WTC11 (cell line): ENCODE measurements around the gene NBEA. TPM values are rescaled to one million over a fixed set of nuclear protein-coding genes. Genes with fewer than 3 reads are reported as not detected.

Source experiments
- ATAC-seq: fragments of 200-7000 bp; cut with Tn5 transposase; 2 replicates; pipeline ENCODE4 v1.10.0; 2021; ENCODE audit warnings: mild to moderate bottlenecking, moderate library complexity
- CTCF ChIA-PET: fragments of 300-600 bp; sonication (Branson Sonifier 250); formaldehyde crosslinking; loops from one replicate; lab custom pipeline; 2021; ENCODE audit warnings: antibody characterized with exemption; lab: Charles Lee
- POLR2A ChIA-PET: fragments of 350-600 bp; sonication (Branson Sonifier 250); formaldehyde crosslinking; loops from one replicate; lab custom pipeline; 2021; ENCODE audit warnings: antibody characterized with exemption; lab: Charles Lee
- DNase-seq: peaks from one replicate; pipeline ENCODE4 v3.0.0; 2021; ENCODE audit warnings: low spot score
- H3K27ac Mint-ChIP-seq: 2 replicates; pipeline ENCODE4 v1.8.0; 2021; ENCODE audit warnings: mixed read lengths
- H3K27me3 Mint-ChIP-seq: 2 replicates; pipeline ENCODE4 v1.8.0; 2021; ENCODE audit warnings: low read depth, mild to moderate bottlenecking, moderate library complexity, mixed read lengths
- H3K36me3 Mint-ChIP-seq: 2 replicates; pipeline ENCODE4 v1.8.0; 2021; ENCODE audit warnings: mixed read lengths
- H3K4me1 Mint-ChIP-seq: 2 replicates; pipeline ENCODE4 v1.8.0; 2022; ENCODE audit warnings: mixed read lengths
- H3K4me3 Mint-ChIP-seq: 2 replicates; pipeline ENCODE4 v1.8.0; 2021; ENCODE audit warnings: mild to moderate bottlenecking, moderate library complexity, mixed read lengths
- H3K9me3 Mint-ChIP-seq: 2 replicates; pipeline ENCODE4 v1.8.0; 2021; ENCODE audit warnings: mixed read lengths
- ESRRA ChIP-seq: sonication (generic); formaldehyde crosslinking; IDR thresholded peaks from 2 replicates; pipeline ENCODE4 v1.8.1; 2022; ENCODE audit warnings: mild to moderate bottlenecking, missing genetic modification reagents, borderline replicate concordance
- FOXP1 ChIP-seq: sonication (generic); formaldehyde crosslinking; IDR thresholded peaks from 2 replicates; pipeline ENCODE4 v1.8.0; 2022; ENCODE audit warnings: missing genetic modification reagents, mild to moderate bottlenecking, moderate library complexity, borderline replicate concordance
- JUN ChIP-seq: sonication (generic); formaldehyde crosslinking; IDR thresholded peaks from 2 replicates; pipeline ENCODE4 v1.8.0; 2023; ENCODE audit warnings: mild to moderate bottlenecking, missing genetic modification reagents
- KAT7 ChIP-seq: sonication (generic); formaldehyde crosslinking; IDR thresholded peaks from 2 replicates; pipeline ENCODE4 v1.8.1; 2023; ENCODE audit warnings: missing genetic modification reagents, mild to moderate bottlenecking, borderline replicate concordance
- NR2C2 ChIP-seq: sonication (generic); formaldehyde crosslinking; IDR thresholded peaks from 2 replicates; pipeline ENCODE4 v1.8.0; 2022; ENCODE audit warnings: mild to moderate bottlenecking, missing genetic modification reagents
- NR3C1 ChIP-seq: sonication (generic); formaldehyde crosslinking; conservative IDR thresholded peaks from 2 replicates; pipeline ENCODE4 v1.8.1; 2023; ENCODE audit warnings: low read depth, mild to moderate bottlenecking, missing genetic modification reagents
- OVOL2 ChIP-seq: fragments of 250-450 bp; sonication (Bioruptor Pico); IDR thresholded peaks from 2 replicates; pipeline ENCODE4 v1.9.0; 2021; ENCODE audit warnings: mild to moderate bottlenecking, borderline replicate concordance
- SMAD4 ChIP-seq: sonication (generic); formaldehyde crosslinking; IDR thresholded peaks from 2 replicates; pipeline ENCODE4 v1.8.0; 2022; ENCODE audit warnings: mild to moderate bottlenecking, missing genetic modification reagents
- ZNF121 ChIP-seq: sonication (generic); formaldehyde crosslinking; IDR thresholded peaks from 2 replicates; pipeline ENCODE4 v1.8.0; 2023; ENCODE audit warnings: missing genetic modification reagents
- ZNF219 ChIP-seq: sonication (generic); formaldehyde crosslinking; IDR thresholded peaks from 2 replicates; pipeline ENCODE4 v1.8.0; 2023; ENCODE audit warnings: missing genetic modification reagents, mild to moderate bottlenecking, borderline replicate concordance
- ZNF317 ChIP-seq: sonication (generic); formaldehyde crosslinking; IDR thresholded peaks from 2 replicates; pipeline ENCODE4 v1.8.1; 2023; ENCODE audit warnings: low read depth, mild to moderate bottlenecking, moderate library complexity, missing genetic modification reagents, borderline replicate concordance
- ZNF396 ChIP-seq: fragments of 250-450 bp; sonication (Bioruptor Pico); IDR thresholded peaks from 2 replicates; pipeline ENCODE4 v1.8.0; 2021; ENCODE audit warnings: mild to moderate bottlenecking, moderate library complexity, borderline replicate concordance
- ZNF671 ChIP-seq: fragments of 250-450 bp; sonication (Bioruptor Pico); IDR thresholded peaks from 2 replicates; pipeline ENCODE4 v1.8.0; 2021; ENCODE audit warnings: mild to moderate bottlenecking
- total RNA-seq: library from RNA; stranded (reverse); gene quantifications from 3 replicates; pipeline ENCODE4 v1.2.3, GENCODE V29; 2021
- TF ChIP-seq, protein P1 (sequence below): fragments of 250-450 bp; sonication (Bioruptor Pico); IDR thresholded peaks from 2 replicates; pipeline ENCODE4 v1.9.0; 2021; ENCODE audit warnings: mild to moderate bottlenecking, borderline replicate concordance
- TF ChIP-seq, protein P2 (sequence below): sonication (generic); formaldehyde crosslinking; IDR thresholded peaks from 2 replicates; pipeline ENCODE4 v1.8.1; 2023; ENCODE audit warnings: mild to moderate bottlenecking, missing genetic modification reagents, borderline replicate concordance
- TF ChIP-seq, protein P3 (sequence below): sonication (generic); formaldehyde crosslinking; IDR thresholded peaks from 2 replicates; pipeline ENCODE4 v1.8.0; 2022; ENCODE audit warnings: mild to moderate bottlenecking, missing genetic modification reagents
- TF ChIP-seq, protein P4 (sequence below): sonication (generic); formaldehyde crosslinking; IDR thresholded peaks from 2 replicates; pipeline ENCODE4 v1.8.0; 2023; ENCODE audit warnings: missing genetic modification reagents
- TF ChIP-seq, protein P5 (sequence below): sonication (generic); formaldehyde crosslinking; IDR thresholded peaks from 2 replicates; pipeline ENCODE4 v1.8.0; 2022; ENCODE audit warnings: mild to moderate bottlenecking, missing genetic modification reagents
- TF ChIP-seq, protein P6 (sequence below): sonication (generic); formaldehyde crosslinking; IDR thresholded peaks from 2 replicates; pipeline ENCODE4 v1.8.0; 2022; ENCODE audit warnings: mild to moderate bottlenecking, missing genetic modification reagents

Gene NBEA
- total RNA-seq, 1 experiment from 2014 or later, result 20.9 TPM

DNA sequence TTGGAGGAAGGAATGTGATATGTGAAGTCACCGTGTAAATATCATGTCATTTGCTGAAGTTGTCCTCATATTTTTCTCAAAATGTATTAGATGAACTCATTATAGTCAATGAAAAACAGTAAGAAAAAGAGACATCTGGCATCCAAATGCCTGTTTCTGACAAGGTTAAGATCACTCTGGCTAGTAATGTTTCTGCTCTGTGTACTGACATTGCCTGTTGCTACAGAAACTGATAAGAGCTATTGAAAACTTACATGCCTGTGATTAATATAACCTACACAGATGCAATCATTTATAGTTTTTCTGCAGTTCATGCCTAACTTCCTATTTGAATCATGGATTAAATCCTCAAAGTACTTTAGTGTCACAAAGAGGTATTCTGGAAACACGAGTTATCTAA is 249.8 kb downstream of the NBEA start:
- Mint-ChIP-seq H3K27me3 (no peaks in the 10 kb centered on the region), H3K9me3 (peaks cover 4% of the 10 kb centered on the region; the same call in 1 of the 2 replicates), H3K4me3 (no peak overlapping the region), H3K36me3 (peaks cover 10% of the 10 kb centered on the region), H3K27ac (no peak overlapping the region), H3K4me1 (no peaks in the 10 kb centered on the region)
- DNase-seq (no peak), ATAC-seq (no peak)
- POLR2A ChIA-PET, result no interaction called here
- TF ChIP-seq ZNF219 (CRISPR knock-in tag) (no peak), NR3C1 (CRISPR knock-in tag) (no peak), ESRRA (CRISPR knock-in tag) (no peak), ZNF671 (CRISPR knock-in tag) (no peak), JUN (CRISPR knock-in tag) (no peak), ZNF396 (CRISPR knock-in tag) (no peak), FOXP1 (no peak), OVOL2 (CRISPR knock-in tag) (no peak), NR2C2 (CRISPR knock-in tag) (no peak), KAT7 (CRISPR knock-in tag) (no peak), ZNF317 (CRISPR knock-in tag) (no peak), ZNF121 (CRISPR knock-in tag) (no peak), SMAD4 (CRISPR knock-in tag) (no peak)
- TF ChIP-seq, protein P1, sequence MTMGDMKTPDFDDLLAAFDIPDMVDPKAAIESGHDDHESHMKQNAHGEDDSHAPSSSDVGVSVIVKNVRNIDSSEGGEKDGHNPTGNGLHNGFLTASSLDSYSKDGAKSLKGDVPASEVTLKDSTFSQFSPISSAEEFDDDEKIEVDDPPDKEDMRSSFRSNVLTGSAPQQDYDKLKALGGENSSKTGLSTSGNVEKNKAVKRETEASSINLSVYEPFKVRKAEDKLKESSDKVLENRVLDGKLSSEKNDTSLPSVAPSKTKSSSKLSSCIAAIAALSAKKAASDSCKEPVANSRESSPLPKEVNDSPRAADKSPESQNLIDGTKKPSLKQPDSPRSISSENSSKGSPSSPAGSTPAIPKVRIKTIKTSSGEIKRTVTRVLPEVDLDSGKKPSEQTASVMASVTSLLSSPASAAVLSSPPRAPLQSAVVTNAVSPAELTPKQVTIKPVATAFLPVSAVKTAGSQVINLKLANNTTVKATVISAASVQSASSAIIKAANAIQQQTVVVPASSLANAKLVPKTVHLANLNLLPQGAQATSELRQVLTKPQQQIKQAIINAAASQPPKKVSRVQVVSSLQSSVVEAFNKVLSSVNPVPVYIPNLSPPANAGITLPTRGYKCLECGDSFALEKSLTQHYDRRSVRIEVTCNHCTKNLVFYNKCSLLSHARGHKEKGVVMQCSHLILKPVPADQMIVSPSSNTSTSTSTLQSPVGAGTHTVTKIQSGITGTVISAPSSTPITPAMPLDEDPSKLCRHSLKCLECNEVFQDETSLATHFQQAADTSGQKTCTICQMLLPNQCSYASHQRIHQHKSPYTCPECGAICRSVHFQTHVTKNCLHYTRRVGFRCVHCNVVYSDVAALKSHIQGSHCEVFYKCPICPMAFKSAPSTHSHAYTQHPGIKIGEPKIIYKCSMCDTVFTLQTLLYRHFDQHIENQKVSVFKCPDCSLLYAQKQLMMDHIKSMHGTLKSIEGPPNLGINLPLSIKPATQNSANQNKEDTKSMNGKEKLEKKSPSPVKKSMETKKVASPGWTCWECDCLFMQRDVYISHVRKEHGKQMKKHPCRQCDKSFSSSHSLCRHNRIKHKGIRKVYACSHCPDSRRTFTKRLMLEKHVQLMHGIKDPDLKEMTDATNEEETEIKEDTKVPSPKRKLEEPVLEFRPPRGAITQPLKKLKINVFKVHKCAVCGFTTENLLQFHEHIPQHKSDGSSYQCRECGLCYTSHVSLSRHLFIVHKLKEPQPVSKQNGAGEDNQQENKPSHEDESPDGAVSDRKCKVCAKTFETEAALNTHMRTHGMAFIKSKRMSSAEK (CRISPR knock-in tag), result no peak
- TF ChIP-seq, protein P2, sequence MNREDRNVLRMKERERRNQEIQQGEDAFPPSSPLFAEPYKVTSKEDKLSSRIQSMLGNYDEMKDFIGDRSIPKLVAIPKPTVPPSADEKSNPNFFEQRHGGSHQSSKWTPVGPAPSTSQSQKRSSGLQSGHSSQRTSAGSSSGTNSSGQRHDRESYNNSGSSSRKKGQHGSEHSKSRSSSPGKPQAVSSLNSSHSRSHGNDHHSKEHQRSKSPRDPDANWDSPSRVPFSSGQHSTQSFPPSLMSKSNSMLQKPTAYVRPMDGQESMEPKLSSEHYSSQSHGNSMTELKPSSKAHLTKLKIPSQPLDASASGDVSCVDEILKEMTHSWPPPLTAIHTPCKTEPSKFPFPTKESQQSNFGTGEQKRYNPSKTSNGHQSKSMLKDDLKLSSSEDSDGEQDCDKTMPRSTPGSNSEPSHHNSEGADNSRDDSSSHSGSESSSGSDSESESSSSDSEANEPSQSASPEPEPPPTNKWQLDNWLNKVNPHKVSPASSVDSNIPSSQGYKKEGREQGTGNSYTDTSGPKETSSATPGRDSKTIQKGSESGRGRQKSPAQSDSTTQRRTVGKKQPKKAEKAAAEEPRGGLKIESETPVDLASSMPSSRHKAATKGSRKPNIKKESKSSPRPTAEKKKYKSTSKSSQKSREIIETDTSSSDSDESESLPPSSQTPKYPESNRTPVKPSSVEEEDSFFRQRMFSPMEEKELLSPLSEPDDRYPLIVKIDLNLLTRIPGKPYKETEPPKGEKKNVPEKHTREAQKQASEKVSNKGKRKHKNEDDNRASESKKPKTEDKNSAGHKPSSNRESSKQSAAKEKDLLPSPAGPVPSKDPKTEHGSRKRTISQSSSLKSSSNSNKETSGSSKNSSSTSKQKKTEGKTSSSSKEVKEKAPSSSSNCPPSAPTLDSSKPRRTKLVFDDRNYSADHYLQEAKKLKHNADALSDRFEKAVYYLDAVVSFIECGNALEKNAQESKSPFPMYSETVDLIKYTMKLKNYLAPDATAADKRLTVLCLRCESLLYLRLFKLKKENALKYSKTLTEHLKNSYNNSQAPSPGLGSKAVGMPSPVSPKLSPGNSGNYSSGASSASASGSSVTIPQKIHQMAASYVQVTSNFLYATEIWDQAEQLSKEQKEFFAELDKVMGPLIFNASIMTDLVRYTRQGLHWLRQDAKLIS, result no peak
- TF ChIP-seq, protein P3, sequence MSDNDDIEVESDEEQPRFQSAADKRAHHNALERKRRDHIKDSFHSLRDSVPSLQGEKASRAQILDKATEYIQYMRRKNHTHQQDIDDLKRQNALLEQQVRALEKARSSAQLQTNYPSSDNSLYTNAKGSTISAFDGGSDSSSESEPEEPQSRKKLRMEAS (CRISPR knock-in tag), result no peak
- TF ChIP-seq, protein P4, sequence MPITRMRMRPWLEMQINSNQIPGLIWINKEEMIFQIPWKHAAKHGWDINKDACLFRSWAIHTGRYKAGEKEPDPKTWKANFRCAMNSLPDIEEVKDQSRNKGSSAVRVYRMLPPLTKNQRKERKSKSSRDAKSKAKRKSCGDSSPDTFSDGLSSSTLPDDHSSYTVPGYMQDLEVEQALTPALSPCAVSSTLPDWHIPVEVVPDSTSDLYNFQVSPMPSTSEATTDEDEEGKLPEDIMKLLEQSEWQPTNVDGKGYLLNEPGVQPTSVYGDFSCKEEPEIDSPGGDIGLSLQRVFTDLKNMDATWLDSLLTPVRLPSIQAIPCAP (CRISPR knock-in tag), result no peak
- TF ChIP-seq, protein P5, sequence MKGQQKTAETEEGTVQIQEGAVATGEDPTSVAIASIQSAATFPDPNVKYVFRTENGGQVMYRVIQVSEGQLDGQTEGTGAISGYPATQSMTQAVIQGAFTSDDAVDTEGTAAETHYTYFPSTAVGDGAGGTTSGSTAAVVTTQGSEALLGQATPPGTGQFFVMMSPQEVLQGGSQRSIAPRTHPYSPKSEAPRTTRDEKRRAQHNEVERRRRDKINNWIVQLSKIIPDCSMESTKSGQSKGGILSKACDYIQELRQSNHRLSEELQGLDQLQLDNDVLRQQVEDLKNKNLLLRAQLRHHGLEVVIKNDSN (CRISPR knock-in tag), result no peak
- TF ChIP-seq, protein P6, sequence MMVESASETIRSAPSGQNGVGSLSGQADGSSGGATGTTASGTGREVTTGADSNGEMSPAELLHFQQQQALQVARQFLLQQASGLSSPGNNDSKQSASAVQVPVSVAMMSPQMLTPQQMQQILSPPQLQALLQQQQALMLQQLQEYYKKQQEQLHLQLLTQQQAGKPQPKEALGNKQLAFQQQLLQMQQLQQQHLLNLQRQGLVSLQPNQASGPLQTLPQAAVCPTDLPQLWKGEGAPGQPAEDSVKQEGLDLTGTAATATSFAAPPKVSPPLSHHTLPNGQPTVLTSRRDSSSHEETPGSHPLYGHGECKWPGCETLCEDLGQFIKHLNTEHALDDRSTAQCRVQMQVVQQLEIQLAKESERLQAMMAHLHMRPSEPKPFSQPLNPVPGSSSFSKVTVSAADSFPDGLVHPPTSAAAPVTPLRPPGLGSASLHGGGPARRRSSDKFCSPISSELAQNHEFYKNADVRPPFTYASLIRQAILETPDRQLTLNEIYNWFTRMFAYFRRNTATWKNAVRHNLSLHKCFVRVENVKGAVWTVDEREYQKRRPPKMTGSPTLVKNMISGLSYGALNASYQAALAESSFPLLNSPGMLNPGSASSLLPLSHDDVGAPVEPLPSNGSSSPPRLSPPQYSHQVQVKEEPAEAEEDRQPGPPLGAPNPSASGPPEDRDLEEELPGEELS, result no peak
- CTCF ChIA-PET, result no interaction called here
